Lung microvascular endothelial cell (primary cell): ENCODE measurements around the gene SPAG4. TPM values are rescaled to one million over a fixed set of nuclear protein-coding genes. Genes with fewer than 3 reads are reported as not detected.

ENCODE experiments used
- DNase-seq, 2 donors: peaks; one replicate each; pipeline versions ENCODE4 v3.0.0 to v3.0.0-alpha.2; 2010; ENCODE audit warnings: low read depth in 2 of 2
- total RNA-seq: library from RNA; depleted of rRNA; stranded (reverse); fragments of >200 nt; gene quantifications from 2 replicates; pipeline ENCODE4 v1.2.1, GENCODE V29; 2014

Gene SPAG4
- total RNA-seq, 1 donor from 2014 or later, result 19.0 TPM

DNA sequence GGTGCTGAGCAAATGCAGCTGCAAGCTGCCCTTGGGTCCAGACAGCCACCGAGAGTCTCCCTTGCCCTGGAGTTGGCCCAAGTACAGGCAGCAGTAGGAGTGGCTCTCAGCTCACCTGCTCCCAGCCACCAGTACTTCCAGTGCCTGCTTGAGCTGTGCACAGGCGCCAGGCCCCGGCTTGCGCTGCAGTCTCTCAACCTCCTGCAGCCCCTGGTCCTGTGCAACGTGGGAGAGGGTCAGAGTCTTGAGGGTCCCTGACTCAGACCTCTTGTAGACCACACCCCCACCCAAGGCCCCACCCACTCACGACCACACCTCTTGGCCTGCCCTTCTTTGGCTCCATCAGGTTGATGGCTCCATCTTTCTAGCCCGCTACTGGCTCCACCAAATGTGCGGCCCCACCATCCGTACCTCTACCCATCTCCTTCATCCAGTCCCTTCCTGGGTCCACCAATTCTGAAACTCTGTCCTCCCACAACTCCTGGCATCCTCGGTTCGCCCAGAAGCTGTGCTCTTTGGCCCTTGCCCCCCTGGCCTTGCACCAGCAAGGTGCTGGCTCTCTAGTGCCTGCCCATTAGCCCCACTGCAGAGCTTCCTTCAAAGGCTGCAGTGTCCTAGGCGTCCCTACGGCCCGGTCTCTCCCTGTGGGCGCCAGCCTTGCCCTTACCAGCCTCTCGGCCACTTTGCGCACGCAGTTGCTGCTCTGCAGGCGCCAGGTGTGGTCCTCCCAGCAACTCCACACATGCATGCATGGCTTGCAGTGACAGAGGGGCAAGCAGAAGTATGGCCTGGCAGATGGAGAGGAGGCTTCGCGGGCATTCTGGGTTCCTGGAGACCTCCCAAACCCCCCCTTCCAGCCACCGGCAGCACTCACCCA lies 16.5 kb upstream of the SPAG4 start:
- DNase-seq, result no peak

- DNase-seq, result no peak
Measured at GRCh38 chr20:35599776-35600120, 15.9 kb upstream of the SPAG4 start.

- DNase-seq, result no peak
Measured at GRCh38 chr20:35600176-35600992, 15.2 kb upstream of the SPAG4 start.

DNA sequence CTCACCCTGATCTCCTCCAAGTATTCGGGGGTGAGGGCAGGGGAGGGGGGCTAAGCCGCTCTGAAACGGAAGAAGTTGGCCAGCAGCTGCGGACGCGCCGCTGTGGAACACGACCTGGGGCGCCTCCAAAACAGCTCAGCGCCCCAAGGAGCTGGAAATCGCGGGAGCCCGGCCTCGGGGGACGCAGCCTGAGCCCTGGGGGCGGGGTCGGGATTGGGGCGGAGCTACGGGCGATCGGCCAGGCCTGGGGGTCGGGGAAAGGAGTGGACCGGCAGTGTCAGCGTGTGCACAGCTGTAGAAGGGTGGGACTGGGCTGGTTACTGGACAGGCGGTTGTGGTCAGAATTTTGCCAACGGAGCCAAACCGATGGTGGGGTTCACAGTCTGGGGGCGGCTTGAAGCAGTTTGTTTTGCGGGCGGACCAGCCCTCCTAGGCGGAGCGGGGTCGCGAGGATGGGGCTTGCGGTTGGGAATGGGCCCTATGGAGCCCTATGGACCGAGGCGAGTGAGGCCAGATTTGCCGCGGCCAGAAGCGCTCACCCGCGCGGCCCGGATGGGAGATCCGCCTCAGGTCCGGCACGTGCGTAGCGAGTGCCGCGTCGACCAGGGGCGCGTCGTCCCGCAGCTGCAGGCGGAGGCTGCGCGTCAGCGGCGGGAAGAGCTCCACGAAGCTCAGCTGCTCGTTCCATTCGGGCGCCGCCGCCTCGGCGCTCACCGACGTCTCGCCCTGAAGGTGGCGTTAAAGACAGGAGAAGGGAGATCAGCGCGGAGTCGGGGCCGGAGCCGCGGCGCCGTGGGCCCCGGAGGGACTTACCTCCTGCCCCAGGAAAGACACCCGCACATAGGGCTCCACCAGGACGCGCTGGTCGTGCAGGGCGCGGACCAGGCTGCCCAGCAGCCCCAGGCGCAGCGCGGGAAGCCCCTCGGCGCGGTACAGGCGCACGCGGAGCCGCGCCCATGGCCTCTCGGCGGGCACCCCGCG lies 14.3 kb upstream of the SPAG4 start:
- peak; percentile 59 to 79 for DNase-seq

- no peak for DNase-seq
Measured at GRCh38 chr20:35601990-35602389, 13.6 kb upstream of the SPAG4 start.

GRCh38 chr20:35602851-35603495 lies 12.7 kb upstream of the SPAG4 start:
- DNase-seq, result no peak

DNA sequence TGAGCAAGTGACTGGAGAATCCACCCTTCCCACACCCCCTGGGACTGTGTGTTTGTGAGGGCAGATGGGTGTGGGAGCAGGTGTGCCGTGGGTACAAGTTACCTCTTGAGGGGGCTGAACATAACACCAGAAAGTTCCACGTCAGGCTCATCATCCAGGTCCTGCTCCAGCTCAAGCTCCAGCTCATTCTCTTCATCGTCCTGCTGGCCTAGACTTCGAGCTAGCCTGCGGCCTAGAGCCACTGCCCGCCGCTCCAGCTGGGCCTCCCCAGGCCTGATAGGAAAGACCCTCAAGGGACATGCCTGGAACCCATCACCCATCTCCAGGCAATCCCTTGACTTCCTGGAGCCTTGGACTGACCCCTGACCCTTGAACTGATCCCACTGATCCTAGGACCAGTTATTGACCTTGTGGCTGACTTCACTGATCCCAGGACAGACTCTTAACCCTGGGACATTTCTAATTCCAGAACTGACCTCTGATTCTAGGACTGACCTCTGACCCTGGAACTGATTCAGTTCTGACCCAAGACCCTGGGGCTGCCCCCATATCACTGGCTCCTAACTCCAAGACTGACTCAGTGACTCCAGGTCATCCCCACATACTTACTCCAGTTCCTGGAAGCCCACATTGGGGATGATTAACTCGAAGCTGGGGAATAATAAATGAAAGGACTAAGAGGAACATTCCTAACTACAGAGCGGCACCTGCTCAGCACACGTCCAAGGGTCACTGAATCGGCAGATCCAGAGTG lies 11.8 kb upstream of the SPAG4 start:
- DNase-seq, result no peak

- DNase-seq, result peak in 1 of 2 donors; percentile 42
Measured at GRCh38 chr20:35604449-35604747, 11.2 kb upstream of the SPAG4 start.

GRCh38 chr20:35606127-35606526 lies 9.5 kb upstream of the SPAG4 start:
- no peak for DNase-seq

DNA sequence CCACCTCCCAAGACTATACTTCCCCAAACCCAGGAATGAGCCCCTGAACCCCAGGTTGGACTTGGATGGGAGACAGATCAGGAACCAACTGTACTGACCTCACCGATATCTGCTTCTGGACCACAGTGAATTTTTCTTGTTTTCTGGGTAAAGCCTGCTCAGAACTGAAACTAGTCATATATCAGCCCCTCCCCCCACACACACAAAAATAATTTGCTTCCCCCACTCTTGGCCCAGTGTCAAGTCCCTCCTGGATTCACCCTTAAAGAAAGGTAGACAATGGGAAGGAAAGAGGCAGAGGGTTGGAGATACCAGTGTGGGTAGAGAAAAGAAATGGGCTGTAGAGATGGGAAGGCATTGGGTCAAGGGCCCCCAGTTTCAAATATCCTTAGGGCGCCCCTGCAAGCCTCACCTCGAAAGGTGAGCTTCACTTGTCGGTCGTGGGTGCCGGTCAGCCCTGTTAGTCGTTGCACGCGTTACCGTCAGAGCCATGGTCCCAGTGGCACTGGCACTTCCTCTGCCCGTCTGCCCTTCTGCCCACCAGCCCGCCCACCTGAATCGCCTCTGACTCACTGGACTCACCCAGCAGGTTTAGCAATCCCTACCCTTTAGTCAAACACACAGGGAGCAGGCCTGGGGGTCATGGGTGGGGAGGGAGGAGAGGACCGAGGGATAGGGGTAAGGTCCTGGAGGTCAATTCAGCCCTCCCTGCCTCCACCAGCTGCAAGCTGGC lies 8.5 kb upstream of the SPAG4 start:
- DNase-seq, result no peak

DNA sequence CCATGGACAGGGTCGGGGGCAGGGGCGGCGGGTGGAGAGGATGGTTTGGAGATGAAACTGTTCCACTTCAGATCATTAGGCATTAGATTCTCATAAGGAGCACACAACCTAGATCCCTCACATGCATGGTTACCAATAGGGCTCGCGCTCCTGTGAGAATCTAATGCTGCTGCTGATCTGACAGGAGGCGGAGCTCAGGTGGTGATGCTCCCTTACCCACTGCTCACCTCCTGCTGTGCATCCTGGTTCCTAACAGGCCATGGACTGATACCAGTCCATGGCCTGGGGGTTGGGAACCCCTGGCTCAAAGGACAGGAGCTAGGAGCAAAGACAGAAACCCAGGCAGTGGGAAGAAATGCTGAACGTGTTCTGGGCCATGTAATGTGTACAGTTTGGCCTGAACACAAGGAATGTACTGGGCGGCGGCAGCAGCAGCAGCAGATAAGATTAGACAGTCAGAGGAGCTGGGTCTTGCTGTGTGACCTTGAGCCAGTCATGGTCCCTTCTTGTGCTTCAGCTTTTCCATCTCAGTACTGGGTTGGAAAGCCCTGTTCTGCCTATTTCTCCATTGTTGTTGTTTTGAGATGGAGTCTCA lies 4.7 kb upstream of the SPAG4 start:
- DNase-seq, result no peak

GRCh38 chr20:35611482-35611881 lies 4.1 kb upstream of the SPAG4 start:
- DNase-seq, result no peak

DNA sequence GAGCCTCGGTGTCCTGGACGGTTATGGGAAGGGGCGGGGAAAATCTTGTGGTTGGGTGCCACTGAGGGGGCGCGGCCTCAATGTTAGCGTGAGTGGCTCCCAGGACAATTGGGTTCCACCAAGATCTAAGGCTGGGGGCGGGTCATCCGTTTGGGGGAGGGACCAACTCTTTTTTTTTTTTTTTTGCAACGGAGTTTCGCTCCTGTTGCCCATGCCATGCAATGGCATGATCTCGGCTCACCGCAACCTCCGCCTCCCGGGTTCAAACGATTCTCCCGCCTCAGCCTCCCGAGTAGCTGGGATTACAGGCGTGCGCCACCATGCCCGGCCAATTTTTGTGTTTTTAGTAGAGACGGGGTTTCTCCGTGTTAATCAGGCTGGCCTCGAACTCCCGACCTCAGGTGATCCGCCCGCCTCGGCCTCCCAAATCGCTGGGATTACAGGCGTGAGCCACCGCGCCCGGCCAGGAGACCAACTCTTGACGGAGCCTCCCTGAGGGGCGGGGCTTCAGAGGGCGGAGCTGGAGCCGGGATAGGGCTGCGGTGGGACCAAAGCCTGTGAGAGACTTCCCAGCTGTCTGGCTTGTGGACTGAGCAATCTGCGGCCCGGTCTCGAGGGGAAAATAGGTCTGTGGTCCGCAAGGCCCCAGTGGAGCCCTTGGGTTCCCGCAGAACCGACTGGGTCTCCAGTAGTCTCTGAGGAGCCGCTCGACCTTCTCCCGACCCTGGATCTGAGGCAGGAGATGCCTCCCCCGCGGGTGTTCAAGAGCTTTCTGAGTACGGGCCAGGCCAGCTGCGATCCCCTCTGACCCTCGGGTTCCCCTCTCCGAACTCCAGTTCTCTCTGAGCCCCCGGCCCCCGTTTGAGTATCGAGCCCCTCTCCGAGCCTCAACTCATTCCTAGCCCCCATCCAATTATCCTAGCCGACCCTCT lies 1.1 kb downstream of the SPAG4 start:
- peak; percentile 85 to 87 for DNase-seq

DNA sequence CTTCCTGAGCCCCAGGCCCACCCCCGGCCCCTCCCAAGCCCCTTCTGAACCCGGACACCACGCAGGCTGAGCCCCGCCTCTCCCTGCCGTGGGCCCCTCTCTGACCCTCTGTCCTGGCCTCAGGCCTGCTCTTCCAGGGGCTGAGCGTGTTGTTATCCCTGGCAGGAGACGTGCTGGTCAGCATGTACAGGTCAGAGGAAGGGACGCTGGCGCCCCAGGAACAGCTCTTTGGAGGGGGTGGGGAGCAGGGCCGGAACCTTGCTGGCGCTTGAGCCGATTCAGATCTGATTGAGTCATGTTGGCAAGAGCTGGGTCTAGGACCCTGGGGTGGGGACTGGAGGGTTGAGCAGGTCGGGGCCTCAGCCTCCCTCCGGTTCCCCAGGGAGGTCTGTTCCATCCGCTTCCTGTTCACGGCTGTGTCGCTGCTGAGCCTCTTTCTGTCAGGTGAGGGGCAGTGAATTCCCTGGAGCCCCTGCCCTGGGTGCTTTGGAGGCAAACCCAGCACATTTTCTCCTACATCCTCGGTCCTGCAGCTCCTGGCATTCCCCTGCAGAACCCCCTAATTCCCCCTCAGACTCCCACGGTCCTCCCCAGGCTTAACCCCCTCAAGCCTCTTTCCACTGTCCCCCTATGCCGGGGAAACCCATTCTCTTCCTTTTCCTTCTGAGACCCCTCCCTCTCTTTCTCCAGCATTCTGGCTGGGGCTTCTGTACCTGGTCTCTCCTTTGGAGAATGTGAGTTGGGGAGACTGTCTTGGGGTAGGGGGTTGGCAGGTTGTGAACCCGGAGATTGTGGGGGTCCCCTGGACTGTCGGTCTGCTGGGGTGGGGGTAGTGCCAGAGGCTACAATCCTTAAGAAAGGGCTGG lies 2.0 kb downstream of the SPAG4 start:
- DNase-seq, result peak; percentile 67

DNA sequence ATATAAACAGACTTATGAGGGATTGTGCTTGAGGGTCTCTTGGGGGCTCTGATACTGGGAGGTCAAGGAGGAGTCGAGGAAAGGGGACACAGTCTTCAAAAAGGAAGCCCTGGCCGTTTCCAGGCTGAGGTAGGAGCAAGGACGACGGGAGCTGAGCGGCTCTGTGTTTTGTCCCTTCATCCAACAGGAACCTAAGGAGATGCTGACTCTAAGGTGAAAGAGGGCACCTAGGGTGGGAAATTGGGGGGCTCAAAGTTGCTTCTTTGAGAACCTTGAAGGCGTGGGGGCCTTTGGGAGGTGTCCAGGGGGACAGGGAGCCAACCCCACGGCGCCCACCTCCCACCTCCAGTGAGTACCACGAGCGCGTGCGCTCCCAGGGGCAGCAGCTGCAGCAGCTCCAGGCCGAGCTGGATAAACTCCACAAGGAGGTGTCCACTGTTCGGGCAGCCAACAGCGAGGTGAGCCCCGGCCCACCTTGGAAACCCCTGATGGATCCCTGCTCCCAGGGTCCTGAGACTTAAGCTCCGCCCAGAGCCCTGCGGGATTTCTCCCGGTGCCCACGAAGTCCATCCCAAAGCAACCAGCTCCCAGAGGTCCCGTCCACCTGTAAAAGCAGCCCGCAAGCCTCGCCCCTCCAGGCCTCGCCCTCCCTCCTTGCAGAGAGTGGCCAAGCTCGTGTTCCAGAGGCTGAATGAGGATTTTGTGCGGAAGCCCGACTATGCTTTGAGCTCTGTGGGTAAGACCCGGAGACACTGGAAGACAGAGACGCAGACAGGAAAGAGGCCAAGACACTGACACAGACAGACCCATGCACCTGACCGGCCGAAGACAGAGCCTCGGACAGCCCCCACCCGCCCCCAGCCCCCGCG lies 2.9 kb downstream of the SPAG4 start:
- peak; percentile 19 to 24 for DNase-seq
